Activated CD4-positive, alpha-beta T cell treated with anti-CD3 and anti-CD28 coated beads, Interleukin-2, Interleukin-6, amounts not matched to agents 100 ng/mL and 50 ng/mL, durations not matched to agents 16 hours and 8 hours (primary cell): ENCODE measurements around the gene CSF1.

ENCODE experiments used
- DNase-seq: peaks from one replicate; pipeline ENCODE4 v3.0.0-alpha.2; 2020

Gene CSF1

DNA sequence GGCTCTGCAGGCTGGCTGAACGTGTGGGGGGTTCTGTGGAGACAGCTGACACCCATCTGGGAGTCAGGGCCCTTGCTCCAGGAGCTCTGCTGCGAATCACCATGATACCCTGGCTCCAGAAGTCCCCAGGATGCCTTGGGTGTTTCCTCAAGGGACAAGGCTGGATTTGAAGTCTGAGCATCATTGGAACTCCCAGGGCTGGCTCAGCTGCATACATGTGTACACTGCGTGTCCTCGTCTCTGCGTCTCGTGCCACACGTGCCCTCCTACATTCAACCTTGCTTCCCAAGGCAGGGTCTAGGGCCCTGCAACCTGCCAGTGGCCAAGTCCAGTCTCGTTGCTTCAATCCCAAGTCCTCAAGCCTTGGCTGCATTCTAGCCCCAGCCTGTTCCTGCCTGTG lies 11.7 kb downstream of the CSF1 start:
- no peak for DNase-seq

- DNase-seq = peak; percentile 38
Measured at GRCh38 chr1:109923131-109923945, 12.7 kb downstream of the CSF1 start.

DNA sequence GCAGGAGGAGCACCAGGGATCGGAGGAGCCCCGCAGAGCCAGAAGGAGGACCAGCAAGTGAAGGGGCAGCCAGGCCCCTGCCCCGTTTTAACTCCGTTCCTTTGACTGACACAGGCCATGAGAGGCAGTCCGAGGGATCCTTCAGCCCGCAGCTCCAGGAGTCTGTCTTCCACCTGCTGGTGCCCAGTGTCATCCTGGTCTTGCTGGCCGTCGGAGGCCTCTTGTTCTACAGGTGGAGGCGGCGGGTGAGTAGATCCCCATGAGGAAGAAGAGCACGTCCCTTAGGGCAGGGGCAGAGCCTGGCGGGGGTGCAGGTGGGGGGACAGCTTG lies 13.3 kb downstream of the CSF1 start:
- DNase-seq = no peak

- no peak for DNase-seq
Measured at GRCh38 chr1:109924316-109924715, 13.7 kb downstream of the CSF1 start.

- no peak for DNase-seq
Measured at GRCh38 chr1:109925159-109925990, 14.7 kb downstream of the CSF1 start.

GRCh38 chr1:109926662-109927300 lies 16.1 kb downstream of the CSF1 start:
- no peak for DNase-seq

- DNase-seq = no peak
Measured at GRCh38 chr1:109927356-109927755, 16.7 kb downstream of the CSF1 start.

DNA sequence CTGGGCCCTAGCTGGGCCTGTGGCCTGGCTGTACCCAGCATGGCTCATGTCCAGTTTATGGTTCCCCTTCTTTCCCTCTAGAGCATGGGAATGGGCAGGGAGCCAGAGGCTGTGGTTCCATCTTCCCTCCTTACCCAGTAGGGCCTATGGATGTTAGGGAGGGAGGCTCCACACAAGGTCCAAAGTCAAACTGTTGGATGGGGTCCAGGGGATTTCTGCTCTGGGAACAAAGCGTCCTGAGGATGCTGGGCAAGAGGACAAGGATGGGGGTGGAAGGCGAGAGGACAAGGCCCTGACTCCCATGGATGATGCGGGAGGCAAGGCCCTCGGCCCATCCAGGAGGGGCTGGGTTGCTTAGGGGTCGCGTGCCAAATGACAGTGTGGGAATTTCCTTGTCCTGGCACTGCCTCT lies 17.3 kb downstream of the CSF1 start:
- DNase-seq = no peak

- no peak for DNase-seq
Measured at GRCh38 chr1:109928591-109929111, 18.0 kb downstream of the CSF1 start.

DNA sequence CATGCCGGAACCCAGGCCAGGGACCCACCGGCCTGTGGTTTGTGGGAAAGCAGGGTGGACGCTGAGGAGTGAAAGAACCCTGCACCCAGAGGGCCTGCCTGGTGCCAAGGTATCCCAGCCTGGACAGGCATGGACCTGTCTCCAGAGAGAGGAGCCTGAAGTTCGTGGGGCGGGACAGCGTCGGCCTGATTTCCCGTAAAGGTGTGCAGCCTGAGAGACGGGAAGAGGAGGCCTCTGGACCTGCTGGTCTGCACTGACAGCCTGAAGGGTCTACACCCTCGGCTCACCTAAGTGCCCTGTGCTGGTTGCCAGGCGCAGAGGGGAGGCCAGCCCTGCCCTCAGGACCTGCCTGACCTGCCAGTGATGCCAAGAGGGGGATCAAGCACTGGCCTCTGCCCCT lies 18.5 kb downstream of the CSF1 start:
- no peak for DNase-seq

DNA sequence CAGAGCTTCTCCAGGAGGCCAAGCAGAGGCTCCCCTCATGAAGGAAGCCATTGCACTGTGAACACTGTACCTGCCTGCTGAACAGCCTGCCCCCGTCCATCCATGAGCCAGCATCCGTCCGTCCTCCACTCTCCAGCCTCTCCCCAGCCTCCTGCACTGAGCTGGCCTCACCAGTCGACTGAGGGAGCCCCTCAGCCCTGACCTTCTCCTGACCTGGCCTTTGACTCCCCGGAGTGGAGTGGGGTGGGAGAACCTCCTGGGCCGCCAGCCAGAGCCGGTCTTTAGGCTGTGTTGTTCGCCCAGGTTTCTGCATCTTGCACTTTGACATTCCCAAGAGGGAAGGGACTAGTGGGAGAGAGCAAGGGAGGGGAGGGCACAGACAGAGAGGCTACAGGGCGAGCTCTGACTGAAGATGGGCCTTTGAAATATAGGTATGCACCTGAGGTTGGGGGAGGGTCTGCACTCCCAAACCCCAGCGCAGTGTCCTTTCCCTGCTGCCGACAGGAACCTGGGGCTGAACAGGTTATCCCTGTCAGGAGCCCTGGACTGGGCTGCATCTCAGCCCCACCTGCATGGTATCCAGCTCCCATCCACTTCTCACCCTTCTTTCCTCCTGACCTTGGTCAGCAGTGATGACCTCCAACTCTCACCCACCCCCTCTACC lies 19.1 kb downstream of the CSF1 start:
- DNase-seq = no peak

GRCh38 chr1:109930252-109930993 lies 19.8 kb downstream of the CSF1 start:
- DNase-seq = no peak

- DNase-seq = no peak
Measured at GRCh38 chr1:109931189-109931731, 20.6 kb downstream of the CSF1 start.

- no peak for DNase-seq
Measured at GRCh38 chr1:109931911-109932636, 21.4 kb downstream of the CSF1 start.

DNA sequence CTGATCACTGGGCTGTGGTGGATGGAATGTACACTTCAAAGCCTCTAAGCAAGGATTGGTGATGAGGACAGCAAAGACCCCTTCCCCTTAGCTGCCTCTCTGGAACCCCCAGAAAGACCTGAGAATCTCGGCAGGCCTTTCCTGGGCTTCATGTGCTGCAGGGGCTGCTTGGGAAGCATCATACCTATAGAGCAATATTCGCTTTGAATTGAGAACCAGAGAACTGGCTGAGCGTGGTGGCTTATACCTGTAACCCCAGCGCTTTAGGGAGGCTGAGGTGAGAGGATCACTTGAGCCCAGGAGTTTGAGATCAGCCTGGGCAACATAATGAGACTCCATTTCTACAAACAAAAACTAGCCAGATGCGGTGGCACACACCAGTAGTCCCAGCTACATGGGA lies 22.0 kb downstream of the CSF1 start:
- DNase-seq = no peak

GRCh38 chr1:109933856-109934711 lies 23.4 kb downstream of the CSF1 start:
- peak; percentile 44 for DNase-seq

DNA sequence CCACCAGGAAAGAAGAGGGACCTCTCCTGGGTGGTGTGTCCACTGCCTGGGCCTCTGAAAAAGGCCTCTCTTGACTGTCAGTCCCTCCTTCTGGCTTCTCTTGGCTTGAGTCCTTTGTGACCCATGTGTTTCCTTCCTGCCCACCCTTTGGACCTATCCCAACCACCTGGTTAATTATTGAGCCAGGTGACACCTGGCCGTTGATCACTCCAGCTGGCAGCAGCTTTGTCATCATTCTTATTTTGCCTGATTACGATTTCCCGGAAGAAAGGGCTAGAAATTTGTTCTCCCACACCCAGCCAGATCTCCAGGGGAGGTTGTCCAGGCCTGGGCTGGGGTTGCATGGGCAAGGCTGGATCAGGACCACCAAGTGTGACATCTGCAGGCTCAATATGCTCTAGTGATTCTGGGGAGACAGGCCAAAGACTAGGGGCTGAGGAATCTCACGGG lies 24.8 kb downstream of the CSF1 start:
- DNase-seq = no peak

DNA sequence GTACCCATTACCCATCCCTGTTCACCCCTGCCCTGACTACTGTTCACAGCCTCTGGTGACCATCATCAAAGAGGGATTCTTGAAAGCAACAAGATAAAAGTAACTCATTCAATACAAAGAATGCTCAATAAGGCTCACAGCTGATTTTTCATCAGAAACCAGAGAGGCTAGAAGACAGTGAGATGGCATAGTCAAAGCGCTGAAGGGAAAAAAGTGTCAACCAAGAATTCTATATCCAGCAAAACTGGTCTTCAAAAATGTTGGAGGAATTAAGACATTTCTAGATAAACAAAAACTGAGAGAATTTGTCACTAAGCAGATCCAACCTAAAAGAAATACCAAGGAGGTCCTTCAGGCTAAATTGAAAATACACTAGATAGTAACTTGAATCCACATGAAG lies 27.1 kb downstream of the CSF1 start:
- DNase-seq = no peak

DNA sequence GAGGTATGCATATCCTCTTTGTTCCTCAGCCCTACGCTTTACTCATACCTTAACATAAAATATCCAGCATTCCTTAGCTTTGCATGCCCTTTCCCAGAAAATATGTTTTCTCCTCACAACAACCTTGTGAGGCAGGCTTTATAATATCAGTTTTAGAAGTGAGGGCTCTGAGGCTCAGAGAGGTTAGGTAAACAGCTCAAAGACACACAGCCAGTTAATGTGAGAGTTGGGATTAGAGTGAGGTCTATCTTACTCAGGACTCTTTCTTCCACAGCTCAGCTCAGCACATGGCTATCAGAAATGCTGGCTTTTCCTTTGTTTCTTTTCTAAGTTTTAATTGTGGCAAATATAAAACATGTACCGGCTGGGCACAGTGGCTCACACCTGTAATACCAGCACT lies 27.9 kb downstream of the CSF1 start:
- no peak for DNase-seq

DNA sequence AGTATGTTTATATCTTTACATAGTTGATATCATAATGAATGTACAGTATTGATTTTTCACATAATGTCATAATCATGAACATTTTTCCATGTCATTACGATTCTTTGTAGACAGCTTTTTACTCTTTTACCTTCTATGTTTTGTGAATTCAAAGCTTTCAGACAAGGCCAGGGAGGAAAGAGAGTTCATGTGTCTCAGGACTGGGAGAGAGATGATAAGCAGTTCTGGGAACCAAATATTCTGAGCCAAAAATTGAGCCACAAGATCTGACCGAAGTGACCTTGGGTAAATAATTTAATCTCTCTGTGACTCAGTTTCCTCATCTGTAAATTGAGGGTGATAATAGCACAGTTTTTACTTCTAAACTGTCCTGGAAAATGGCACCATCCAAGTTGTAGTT lies 31.8 kb downstream of the CSF1 start:
- no peak for DNase-seq
